GM21390 (cell line): ENCODE data around the gene SLC23A3.

Experiments
- ATAC-seq: cut with Tn5 transposase; IDR thresholded peaks from one replicate; pipeline ENCODE4 v1.9.1; 2021; ENCODE audit not compliant: unreplicated experiment

The SLC23A3 gene, protein sequence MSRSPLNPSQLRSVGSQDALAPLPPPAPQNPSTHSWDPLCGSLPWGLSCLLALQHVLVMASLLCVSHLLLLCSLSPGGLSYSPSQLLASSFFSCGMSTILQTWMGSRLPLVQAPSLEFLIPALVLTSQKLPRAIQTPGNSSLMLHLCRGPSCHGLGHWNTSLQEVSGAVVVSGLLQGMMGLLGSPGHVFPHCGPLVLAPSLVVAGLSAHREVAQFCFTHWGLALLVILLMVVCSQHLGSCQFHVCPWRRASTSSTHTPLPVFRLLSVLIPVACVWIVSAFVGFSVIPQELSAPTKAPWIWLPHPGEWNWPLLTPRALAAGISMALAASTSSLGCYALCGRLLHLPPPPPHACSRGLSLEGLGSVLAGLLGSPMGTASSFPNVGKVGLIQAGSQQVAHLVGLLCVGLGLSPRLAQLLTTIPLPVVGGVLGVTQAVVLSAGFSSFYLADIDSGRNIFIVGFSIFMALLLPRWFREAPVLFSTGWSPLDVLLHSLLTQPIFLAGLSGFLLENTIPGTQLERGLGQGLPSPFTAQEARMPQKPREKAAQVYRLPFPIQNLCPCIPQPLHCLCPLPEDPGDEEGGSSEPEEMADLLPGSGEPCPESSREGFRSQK

DNA sequence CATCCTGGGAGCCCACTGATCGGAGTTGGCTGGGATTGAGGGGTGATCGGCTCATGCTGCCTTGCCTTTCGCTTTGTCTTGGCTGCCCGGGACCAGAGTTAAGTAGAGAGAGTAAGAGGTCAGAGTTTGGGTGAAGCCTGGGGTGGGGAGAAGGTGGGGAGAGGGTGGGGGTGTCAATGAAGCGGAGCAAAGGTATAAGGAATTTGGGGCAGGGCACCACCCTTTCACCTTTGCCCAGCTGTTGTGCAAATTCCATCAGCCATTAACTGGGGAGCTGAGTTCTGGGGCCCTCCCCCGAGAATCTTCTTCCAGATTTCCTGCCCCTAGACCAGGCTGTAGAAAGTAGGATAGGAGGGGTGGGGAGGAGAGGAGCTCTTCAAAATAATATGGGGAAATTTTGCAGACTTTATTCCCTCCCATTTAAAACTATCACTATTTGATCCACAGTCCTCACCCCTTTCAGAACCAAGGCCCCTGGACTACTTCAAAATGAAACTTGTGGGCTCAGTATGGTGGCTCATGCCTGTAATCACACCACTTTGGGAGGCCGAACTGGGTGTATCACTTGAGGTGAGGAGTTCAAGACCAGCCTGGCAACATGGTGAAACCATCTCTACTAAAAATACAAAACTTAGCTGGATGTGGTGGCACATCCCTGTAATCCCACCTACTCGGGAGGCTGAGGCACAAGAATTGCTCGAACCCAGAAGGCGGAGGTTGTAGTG is at the start of gene SLC23A3:
SLC23A3 (minus strand) TSS at position 100 of the 725 bp plus-strand sequence; CDS start at position 55, 45 bp downstream.
- ATAC-seq: no peak

DNA sequence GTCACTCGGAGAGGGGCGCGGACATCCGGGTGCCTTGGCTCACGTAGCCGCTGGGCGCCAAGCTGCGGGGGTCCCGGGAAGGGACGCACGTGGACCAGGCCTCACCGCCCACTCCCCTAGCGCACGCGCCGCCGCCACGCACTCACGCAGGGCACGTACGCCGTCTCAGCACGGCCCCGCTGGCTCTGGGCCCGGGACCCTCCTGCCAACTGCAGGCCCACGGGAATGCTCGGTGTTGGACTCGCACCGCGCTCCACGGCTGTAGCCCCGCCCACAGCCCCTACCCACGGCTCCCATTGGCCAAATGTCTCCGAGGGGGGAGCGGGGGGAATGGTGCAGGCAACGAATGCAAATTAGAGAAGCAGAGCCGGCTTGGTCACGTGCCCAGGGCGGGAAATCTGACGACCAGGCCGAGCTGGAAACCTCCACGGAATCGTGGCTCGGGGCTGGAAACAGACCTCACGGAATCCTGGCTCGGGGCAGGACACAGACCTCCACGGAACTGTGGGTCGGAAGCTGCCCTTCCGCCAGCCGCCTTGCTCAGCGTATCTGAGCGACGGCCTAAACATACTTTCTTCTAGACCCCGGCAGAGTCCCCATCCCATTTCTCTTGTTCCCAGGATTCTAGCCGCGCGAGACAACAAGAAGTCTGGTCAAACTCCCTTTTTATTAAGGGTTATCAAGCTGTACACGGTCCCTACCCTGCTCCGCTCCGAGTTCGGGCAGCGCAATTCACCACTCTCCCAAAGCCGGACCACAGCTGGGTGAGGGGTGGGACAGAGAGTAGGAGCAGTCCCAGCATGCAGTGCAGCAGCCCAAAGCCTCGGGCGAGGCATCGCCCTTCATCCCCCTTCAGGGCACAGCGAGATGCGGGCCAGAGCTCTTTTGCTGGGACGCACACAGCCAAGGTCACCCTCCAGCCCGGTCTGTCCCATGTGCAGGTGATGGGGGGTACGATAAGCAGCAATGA is 49.2 kb upstream of the SLC23A3 start, which contains the start of gene ABCB6:
ABCB6 (minus strand) TSS at position 227 of the 970 bp plus-strand sequence. CDS start 285 bp downstream, outside the sequence.
- ATAC-seq: peak; percentile 83

DNA sequence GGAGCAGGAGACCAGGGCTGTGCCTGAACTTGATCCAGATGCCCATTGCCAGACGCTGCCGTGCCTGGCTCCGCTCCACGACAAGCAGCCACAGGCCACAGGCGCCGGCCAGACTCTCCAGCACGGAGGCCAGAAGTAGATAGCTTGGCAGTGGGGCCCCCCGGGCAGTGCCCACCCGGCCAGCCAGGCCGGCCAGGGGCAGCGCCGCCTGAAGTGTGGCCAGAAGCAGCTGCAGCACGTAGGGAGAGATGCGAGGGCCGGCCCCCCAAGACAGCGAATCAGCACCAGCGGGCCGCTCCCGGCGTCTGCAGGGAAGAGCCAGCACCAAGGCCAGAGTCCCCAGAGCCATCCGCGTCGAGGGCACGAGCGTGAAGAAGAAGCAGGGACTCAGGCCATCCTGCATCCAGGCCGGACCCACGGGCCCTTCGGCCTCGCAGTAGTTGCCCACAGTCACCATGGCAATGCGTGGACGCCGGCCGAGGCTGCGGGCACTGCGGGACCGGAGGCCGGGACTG is 48.4 kb upstream of the SLC23A3 start:
- ATAC-seq: peak; percentile 35

DNA sequence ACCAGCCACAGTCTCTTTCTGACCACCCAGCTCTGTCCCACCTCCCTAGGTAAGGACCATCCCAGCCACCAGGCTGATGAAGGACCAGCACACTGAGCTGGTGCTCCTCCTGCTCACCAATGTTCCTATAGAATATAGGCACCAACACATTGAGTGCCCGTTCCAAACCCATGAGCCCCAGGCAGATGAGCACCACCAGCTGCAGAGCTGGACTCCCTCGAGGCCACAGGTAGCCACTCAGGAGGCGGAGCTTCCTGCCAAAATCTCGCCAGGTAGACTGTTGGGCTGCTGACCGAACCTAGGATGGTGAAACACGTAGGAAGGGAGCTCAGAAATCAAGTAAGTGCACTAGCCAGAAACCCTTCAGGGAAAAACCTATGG is 46.7 kb upstream of the SLC23A3 start:
- ATAC-seq: no peak

DNA sequence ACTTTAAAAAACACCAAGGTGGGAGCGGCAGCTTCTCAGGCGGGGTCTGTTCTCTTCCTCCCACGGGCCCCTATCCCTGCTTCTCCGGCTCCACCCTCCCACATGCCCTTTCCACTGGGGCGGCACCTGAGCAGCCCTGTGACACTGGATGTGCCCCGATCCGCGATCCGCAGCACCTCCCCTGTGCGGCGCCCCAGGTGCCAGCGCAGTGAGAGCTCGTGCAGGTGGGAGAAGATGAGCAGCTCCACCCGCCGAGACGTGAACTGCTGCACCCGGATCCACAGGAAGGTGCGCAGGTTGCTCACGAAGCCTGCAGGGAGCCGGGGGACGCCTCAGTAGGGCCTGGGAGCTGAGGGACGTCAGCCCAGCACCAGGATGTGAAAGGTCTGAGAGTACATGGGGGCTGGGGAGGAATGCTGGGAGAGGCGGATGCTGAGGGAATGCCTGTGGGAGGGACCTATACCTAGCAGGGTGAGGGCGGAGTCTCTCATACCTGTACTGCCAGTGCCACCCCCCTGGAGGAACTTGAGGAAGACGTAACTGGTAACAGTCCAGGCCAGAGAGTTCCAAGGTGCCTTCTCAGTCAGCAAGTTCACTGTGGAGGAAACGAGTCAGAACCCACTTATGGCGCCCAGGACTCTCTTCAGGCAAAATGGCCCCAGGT is 46.2 kb upstream of the SLC23A3 start:
- no peak for ATAC-seq

DNA sequence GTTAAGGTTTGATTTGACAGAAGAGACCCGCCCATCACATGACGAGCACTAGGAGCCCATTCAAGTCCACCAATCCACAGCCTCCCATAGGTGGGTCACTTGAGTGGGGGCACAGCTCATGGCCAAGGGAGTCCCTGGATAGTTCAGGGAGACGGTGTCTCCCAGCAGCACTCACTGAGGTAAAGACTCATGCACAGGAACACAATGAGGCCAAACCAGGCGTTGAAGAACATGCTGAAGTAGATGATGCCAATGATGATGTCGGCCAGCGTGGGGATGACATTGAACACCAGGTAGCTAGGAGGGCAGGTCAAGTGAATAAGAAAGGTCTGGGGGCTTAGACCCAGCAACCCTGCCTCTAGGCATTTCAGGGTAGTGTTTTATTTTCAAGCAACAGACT is 45.0 kb upstream of the SLC23A3 start:
- no peak for ATAC-seq

DNA sequence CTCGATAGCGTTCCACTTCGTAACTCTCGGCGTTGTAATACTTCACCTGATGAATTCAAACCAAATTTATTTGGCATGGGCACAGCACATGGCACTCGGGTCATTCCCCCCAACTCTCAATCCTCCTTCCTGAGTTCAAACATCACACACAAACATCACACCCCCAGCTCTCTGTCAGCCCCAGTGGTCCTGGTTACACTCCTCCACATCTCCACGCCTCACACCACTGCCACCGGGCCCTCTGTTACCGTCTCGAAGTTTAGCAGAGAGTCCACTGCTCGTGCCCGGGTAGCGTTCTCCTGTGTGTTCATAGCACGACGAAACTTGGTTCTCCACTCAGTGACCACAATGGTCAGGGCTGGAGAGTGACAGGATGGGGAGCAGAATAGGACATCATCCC is 44.3 kb upstream of the SLC23A3 start:
- no peak for ATAC-seq

DNA sequence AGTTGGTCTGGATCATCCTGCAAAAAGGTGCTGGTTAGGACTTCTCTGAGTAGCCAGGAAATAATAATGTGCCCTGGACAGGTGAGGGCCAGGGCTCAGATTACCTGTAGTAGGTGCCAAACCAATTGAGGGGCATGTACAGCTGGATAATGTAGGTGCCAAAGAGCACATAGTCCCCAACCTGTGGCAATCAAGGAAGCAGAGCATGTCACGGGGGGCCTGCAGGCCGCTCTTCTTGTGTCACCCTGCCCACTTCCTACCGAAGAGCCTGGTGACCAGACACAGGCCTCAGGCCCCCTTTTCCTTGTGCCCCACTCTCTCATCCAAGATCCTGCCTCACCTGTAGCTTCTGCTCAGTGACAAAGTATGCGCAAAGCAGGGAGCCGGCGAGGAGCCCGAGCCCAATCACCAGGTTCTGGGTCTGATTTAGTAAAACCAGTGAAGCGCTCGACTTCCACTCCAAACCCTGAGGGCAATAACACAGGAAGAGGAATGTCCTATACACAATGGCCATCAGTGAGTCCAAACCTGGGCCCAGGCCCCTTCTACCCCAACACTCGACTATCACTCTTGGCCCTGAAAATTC is 43.8 kb upstream of the SLC23A3 start:
- ATAC-seq: no peak

DNA sequence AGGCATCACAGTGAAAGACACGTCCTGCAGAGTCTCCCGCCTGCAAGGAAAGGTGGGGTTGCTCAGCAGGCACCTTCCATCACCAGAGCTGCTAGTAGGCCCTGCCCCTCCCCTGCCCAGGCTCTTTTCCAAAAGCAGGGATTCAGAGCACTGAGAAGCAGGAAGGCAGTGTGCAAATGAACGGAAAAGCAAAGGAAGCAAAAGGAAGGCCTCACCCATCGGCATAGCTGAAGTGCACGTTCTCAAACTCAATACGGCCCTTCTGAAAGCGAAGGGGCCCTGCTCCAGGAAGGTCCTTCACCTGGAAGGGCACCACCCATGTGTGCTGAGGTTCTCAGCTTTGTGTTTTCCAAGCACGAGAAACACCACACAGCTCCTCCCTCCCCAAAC is 43.2 kb upstream of the SLC23A3 start:
- no peak for ATAC-seq

DNA sequence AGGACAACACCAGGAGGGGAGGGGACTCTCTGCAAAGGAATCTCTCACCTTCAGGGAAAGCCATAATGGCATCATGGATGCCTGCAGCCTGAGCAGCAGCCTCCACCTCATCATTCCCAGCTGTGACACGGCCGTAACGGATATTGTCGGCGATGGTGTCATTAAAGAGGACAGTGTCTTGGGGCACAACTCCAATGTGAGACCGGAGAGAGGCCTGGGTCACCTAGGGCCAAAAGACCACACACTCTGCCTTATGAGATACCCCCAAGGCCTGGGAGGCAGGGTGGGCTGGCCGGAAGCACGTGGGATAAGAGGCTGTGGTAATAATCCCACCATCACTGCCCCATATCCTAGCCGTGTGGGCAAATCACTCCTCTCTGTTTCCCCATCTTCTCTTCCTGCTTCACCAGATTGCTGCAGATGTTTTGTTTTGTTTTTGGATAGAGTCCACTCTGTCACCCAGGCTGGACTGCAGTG is 41.1 kb upstream of the SLC23A3 start:
- ATAC-seq: no peak

DNA sequence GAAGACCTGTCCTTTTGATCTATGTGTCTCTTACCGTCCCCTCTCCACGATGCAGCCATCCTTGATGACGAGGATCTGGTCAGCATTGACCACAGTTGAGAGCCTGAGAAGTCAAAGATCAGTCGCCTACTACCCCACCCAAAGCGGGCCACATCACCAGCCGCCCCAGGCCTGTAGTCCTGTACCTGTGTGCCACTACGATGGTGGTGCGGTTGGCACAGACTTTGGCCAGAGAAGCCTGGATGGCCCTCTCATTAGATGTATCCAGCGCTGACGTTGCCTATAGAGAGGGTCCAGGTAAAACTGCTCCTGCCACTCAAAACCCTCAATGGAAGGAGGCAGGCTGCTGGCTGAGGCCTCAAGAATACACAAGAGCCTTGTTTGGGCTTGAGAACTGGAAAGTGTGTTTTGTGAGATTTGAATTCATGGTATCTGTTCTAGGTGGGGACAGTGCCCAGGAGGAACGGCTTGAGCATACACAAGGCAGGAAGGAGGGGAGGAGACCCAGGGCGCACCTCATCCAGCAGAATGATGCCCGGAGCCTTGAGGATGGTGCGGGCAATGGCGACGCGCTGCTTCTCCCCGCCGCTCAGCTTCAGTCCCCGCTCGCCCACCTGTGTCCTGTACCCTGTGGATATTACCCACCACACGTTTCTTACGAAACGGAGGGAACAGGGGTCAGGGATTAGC is 40.5 kb upstream of the SLC23A3 start:
- no peak for ATAC-seq

DNA sequence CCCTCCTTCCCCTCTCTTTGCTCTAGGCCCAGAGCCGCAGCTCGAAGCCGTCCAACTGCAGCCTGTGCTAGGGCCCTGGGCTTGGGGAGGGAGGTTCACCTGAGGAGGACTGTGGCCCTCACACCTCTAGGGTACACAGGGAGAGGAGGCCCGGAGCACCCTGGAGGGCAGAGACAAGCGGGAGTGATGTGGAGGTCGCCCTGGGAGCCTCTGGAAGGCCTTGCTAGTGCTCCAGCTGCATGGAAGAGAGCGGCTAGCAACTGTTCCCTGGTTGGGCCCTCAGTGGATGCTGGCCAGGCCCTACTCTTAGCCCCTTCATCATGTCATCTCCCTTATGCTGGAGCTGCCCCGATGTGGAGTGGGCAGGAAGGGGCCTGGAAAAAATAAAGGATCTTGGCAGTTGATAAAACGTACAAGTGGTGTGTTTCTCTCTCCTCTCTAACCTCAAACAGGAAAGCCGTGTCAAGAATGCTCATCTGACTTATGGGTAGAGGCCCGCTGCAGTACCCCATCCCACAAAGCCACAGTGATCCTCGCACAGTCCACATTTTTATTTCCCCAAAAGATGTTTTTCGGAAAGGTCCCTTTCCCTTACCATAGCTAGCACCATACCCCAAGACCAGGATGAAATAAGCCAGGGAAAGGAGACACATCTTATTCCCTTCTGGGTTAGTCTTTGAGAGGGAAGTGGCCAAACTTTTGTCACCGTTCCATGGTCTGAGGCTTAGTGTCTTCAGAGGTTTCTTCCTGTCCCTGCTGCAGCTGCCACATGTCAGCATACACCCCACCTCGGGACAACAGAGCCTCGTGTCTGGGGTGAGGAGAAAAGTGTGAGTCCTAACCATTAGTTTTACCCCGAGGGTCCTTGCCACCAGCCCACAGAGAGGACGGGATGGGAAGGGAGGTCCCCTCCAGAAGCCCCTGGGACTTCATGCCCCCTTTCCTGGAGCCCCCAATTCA is 39.7 kb upstream of the SLC23A3 start:
- ATAC-seq: no peak

DNA sequence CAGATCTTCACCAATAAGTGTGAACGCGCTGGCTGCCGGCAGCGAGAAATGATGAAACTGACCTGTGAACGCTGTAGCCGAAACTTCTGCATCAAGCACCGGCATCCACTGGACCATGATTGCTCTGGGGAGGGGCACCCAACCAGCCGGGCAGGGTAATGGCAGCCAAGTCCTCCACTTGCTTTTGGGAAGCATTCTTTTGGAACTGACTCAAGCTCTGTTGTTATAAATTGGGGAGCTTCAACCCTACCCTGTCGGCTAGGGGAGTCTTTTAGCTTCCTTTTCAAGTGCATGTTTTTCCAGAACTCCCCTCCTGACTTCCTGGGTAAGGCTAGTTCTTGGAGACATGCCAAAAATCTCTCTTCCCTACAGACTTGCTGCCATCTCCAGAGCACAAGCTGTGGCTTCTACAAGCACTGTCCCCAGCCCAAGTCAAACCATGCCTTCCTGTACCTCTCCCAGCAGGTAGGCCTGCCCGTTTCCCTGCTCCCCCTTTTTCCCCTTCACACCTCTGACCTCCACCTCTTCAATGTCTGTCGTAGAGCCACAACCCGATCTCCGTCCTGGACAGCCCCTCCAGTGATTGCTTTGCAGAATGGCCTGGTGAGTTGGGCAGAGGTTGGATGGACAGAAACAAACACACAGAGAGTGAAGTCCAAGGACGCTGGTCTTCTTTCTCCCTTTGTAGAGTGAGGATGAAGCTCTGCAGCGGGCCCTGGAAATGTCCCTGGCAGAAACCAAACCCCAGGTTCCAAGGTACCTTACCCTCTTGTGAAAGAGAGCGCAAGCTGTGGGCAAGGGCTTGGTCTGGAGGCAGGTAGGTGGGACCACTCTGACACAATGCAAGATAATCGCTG is 38.3 kb upstream of the SLC23A3 start:
- no peak for ATAC-seq

DNA sequence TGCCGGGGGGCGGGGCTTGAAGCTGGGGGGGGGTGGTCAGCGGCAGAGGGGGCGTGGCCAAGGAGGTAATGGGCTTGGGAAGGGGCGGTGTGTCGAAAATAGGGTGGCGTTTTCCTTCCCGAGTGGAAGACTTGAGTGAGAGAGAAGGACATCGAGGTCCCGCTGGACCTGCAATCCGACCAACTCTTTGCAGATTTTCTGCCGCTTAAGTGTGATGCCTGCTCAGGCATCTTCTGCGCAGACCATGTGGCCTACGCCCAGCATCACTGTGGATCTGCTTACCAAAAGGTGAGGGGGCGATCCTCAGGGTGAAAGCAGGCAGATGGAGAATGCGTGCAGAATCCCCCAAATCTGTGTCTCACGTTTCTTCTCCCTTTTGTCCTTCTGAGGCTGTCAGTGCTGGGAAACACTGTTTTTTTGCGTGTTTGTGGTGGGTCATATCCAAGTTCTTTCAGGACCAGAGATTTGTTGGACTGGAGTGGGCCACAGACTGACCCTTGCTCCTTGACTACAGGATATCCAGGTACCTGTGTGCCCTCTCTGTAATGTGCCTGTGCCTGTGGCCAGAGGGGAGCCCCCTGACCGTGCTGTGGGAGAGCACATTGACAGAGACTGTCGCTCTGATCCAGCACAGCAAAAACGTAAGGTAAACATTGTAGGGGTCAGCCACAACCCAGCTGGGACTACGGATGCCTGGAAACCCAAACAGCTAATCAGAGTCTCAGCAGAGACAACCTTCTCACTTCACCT is 37.5 kb upstream of the SLC23A3 start:
- ATAC-seq: no peak

DNA sequence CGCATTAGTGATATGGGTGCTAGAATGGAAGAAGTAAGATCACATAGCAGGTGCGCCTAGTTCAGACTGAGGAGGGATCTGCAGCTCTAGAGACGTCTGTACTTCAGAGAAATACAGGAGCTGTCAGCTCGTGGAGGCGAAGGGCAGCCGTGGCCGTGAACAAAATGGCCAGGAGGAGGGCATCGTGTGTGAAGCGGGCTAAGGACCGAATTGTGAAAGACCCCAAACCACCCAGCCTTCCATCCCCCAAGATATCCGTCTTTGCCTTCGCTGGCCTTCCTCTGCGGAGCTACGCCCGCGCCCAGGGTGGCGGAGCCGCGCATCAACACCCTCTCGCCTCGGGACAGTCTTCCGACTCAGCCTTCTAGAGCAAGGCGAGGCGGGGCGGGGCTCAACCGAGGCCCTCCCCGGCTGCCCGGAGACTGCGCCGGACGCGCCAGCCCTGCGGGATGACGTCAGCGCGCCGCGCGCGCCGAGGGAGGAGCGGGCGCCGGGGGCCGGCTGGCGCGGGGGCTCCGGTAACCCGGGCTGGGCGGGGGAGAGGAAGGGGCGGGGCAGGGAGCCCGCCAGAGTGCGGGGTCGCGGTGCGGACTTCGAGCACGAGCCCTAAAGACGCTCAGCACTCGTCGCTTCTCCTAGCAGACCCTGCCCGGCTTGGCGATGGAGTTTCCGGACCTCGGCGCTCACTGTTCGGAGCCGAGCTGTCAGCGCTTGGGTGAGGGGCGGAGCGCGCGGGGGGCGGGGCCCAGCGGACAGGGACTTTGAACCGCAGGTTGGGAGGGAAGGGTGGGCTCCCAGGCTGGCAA is 36.7 kb upstream of the SLC23A3 start, which contains the start of gene ZFAND2B:
ZFAND2B (plus strand) TSS at position 455 of the 806 bp plus-strand sequence; CDS start at position 661, 206 bp downstream.
- ATAC-seq: peak; percentile 97
